ENCODE measurements around the gene ADGRL3.

The ADGRL3 gene

DNA sequence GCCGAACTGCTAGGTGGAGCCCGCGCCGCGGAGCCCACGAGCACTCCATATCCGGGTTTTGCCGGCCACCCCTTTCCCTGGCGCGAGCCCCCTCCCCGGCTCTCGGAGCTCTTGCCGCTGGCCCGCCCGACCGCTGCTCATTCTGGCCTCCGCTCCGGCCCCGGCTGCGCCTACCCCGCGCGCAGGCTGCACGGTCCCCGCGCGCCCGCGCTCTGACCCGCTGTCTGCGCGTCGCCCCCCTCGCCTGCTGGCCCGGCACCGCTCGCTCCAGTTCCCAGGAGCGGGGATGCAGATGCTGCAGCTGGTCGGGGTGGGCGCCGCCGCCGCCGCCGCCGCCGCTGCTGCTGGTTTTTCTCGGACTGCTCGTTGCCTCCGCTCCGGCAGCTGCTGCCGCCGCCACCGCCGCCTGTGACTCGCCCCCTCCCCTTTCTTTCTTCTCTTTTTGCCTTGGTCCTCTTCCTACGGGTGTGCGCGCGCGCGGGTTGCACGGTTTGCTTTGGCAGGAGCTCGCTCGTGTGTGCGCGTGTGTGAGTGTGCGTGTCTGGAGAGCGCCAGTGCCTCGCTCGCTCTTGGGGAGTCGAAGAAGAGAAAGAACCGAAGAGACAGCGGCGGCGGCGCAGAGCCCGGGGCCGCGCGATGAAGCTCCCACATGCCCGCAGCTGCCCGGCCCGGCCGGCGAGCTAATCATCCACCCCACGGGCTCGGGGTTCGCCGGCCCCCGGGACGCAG lies at the start of gene ADGRL3:
ADGRL3 (plus strand) TSS at position 140 of the 729 bp plus-strand sequence.
- DNase-seq (ENCODE audit: low spot score) = peak; percentile 11
- TF ChIP-seq, protein P1, sequence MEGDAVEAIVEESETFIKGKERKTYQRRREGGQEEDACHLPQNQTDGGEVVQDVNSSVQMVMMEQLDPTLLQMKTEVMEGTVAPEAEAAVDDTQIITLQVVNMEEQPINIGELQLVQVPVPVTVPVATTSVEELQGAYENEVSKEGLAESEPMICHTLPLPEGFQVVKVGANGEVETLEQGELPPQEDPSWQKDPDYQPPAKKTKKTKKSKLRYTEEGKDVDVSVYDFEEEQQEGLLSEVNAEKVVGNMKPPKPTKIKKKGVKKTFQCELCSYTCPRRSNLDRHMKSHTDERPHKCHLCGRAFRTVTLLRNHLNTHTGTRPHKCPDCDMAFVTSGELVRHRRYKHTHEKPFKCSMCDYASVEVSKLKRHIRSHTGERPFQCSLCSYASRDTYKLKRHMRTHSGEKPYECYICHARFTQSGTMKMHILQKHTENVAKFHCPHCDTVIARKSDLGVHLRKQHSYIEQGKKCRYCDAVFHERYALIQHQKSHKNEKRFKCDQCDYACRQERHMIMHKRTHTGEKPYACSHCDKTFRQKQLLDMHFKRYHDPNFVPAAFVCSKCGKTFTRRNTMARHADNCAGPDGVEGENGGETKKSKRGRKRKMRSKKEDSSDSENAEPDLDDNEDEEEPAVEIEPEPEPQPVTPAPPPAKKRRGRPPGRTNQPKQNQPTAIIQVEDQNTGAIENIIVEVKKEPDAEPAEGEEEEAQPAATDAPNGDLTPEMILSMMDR (IDR thresholded peaks at IDR 0.05; ENCODE audit: borderline replicate concordance, control extremely low read depth, extremely low read depth, insufficient read depth, missing control alignments) = no peak
- in situ Hi-C loops (cut with MboI; ENCODE audit: low sequenced_read_pairs, unreplicated experiment) = no loop called here

DNA sequence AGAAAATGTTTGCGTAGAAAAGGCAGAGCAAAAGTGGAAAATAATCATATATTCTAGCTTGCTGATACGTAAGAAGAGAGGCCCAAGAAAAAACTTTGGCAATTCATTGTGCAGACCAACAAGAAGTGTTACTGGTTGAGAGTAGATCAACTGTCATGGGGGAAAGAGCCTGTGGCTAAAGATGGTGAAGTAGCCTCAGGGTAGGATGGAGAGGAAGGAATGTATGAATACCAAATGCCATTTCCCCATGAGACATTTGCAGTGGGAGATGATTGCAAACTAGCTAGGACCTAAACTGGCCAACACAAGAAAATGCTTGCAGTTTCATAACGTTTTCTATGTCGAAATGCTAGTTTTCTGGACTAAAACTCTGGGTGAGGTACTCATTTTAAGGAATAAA lies 47.7 kb upstream of the ADGRL3 start:
- TF ChIP-seq, protein P1 (IDR thresholded peaks at IDR 0.05; ENCODE audit: borderline replicate concordance, control extremely low read depth, extremely low read depth, insufficient read depth, missing control alignments) = no peak
- DNase-seq (ENCODE audit: low spot score) = no peak
- in situ Hi-C loops (cut with MboI; ENCODE audit: low sequenced_read_pairs, unreplicated experiment) = no loop called here

DNA sequence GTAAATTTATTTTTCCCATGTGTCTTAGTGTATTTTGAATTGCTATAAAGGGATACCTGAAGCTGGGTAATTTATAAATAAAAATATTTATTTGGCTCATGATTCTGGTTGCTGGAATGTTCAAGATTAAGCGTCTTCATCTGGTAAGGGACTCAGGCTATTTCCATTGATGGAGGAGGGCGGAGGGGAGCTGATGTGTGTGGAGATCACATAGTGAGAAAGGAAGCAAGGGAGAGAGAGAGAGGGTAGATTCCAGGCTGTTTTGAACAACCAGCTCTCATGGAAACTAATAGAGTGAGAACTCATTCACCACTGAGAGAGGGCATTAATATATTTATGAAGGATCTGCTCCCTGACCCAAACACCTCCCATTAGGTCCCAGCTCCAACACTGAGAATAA lies 39.6 kb upstream of the ADGRL3 start:
- DNase-seq (ENCODE audit: low spot score) = no peak
- in situ Hi-C loops (cut with MboI; ENCODE audit: low sequenced_read_pairs, unreplicated experiment) = no loop called here

GRCh38 chr4:61162116-61162515 lies 38.0 kb upstream of the ADGRL3 start:
- in situ Hi-C loops (cut with MboI; ENCODE audit: low sequenced_read_pairs, unreplicated experiment) = no loop called here
- no peak for DNase-seq (ENCODE audit: low spot score)
- TF ChIP-seq, protein P1 (IDR thresholded peaks at IDR 0.05; ENCODE audit: borderline replicate concordance, control extremely low read depth, extremely low read depth, insufficient read depth, missing control alignments) = no peak

More for the DNA sequence above, 39.6 kb upstream of the ADGRL3 start:
- TF ChIP-seq, protein P1 (IDR thresholded peaks at IDR 0.05; ENCODE audit: borderline replicate concordance, control extremely low read depth, extremely low read depth, insufficient read depth, missing control alignments) = no peak

DNA sequence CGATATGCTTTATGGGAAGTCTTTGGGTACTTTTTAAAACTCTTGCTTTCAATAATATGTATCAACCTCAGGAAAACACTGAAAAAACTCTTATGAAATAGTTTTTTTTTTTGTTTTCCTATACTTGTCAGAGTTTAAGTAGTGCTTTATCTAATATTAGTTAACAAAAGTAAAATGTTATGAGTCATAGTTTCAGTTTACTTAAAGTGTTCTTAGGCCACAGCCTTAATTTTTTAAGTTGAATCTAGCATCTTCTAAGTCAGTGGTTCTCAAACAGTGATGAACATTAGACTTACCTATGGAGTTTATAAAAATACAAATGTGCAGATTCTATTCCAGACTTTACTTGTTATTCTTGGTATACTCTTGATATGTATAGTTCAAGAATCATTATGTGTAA lies 26.3 kb upstream of the ADGRL3 start:
- in situ Hi-C loops (cut with MboI; ENCODE audit: low sequenced_read_pairs, unreplicated experiment) = no loop called here
- no peak for DNase-seq (ENCODE audit: low spot score)
- TF ChIP-seq, protein P1 (IDR thresholded peaks at IDR 0.05; ENCODE audit: borderline replicate concordance, control extremely low read depth, extremely low read depth, insufficient read depth, missing control alignments) = no peak

GRCh38 chr4:61175495-61175894 lies 24.6 kb upstream of the ADGRL3 start:
- TF ChIP-seq, protein P1 (IDR thresholded peaks at IDR 0.05; ENCODE audit: borderline replicate concordance, control extremely low read depth, extremely low read depth, insufficient read depth, missing control alignments) = no peak
- in situ Hi-C loops (cut with MboI; ENCODE audit: low sequenced_read_pairs, unreplicated experiment) = no loop called here
- DNase-seq (ENCODE audit: low spot score) = no peak
